K562 (cell line): ENCODE measurements around the gene ARID4B. TPM values are rescaled to one million over a fixed set of nuclear protein-coding genes. Genes with fewer than 3 reads are reported as not detected.
A peak's percentile ranks its signal among the peaks of the same experiment; 100 is the strongest.

Experiments used
- CC2D1A ChIP-seq: fragments of 450-650 bp; IDR thresholded peaks from 2 replicates; pipeline ENCODE4 v1.6.1; 2017; ENCODE audit warnings: mild to moderate bottlenecking
- CTCF ChIP-seq, 3 experiments: IDR thresholded peaks in 2 of 3; conservative IDR thresholded peaks in 1 of 3; 2 replicates each; pipeline ENCODE4 v1.5.1; 2011 to 2012; ENCODE audit warnings: low read length in 3 of 3, mild to moderate bottlenecking in 3 of 3, control low read depth in 2 of 3, improper control_type of control experiment in 1 of 3, inconsistent platforms in 1 of 3, low read depth in 1 of 3, mixed read lengths in 1 of 3, moderate library complexity in 1 of 3; ENCODE audit not compliant: insufficient read depth in 2 of 3
- HNRNPK ChIP-seq: fragments of 200-400 bp; formaldehyde crosslinking; IDR thresholded peaks from one replicate; pipeline ENCODE4 v1.6.1; 2018; ENCODE audit warnings: mild to moderate bottlenecking, low read depth, low read length; ENCODE audit not compliant: poor library complexity, severe bottlenecking
- JUNB ChIP-seq: fragments of 450-650 bp; formaldehyde crosslinking; conservative IDR thresholded peaks from 2 replicates; pipeline ENCODE4 v1.4.0; 2020; ENCODE audit warnings: mild to moderate bottlenecking
- KDM5B ChIP-seq: fragments of 200-600 bp; sonication (generic); IDR thresholded peaks from 2 replicates; pipeline ENCODE4 v1.6.1; 2012; ENCODE audit warnings: low read depth, mild to moderate bottlenecking, moderate library complexity, low read length, control low read depth, inconsistent platforms; ENCODE audit not compliant: insufficient replicate concordance
- MEIS2 ChIP-seq: fragments of 450-650 bp; IDR thresholded peaks from 2 replicates; pipeline ENCODE4 v1.6.1; 2014; ENCODE audit warnings: mild to moderate bottlenecking; ENCODE audit not compliant: partially characterized antibody
- MXD1 ChIP-seq: fragments of 250-450 bp; sonication (Bioruptor Pico); IDR thresholded peaks from 2 replicates; pipeline ENCODE4 v1.8.0; 2021; ENCODE audit warnings: borderline replicate concordance, mild to moderate bottlenecking, moderate library complexity; ENCODE audit not compliant: poor library complexity, severe bottlenecking
- PRDM10 ChIP-seq: fragments of 450-650 bp; IDR thresholded peaks from 2 replicates; pipeline ENCODE4 v1.6.1; 2018; ENCODE audit not compliant: partially characterized antibody
- SLC30A9 ChIP-seq: fragments of 250-450 bp; sonication (Bioruptor Pico); IDR thresholded peaks from 2 replicates; pipeline ENCODE4 v1.8.0; 2022; ENCODE audit warnings: mild to moderate bottlenecking, moderate library complexity
- THAP12 ChIP-seq: fragments of 250-450 bp; sonication (Bioruptor Pico); IDR thresholded peaks from 2 replicates; pipeline ENCODE4 v1.9.0; 2021; ENCODE audit warnings: mild to moderate bottlenecking, inconsistent platforms
- XRCC5 ChIP-seq: fragments of 200-400 bp; formaldehyde crosslinking; IDR thresholded peaks from 2 replicates; pipeline ENCODE4 v1.6.1; 2017; ENCODE audit warnings: low read depth, mild to moderate bottlenecking, low read length
- ZNF124 ChIP-seq: sonication (generic); formaldehyde crosslinking; IDR thresholded peaks from 2 replicates; pipeline ENCODE4 v1.8.1; 2022; ENCODE audit warnings: missing genetic modification reagents
- ZNF280B ChIP-seq: fragments of 250-450 bp; sonication (Bioruptor Pico); IDR thresholded peaks from 2 replicates; pipeline ENCODE4 v1.5.1; 2021; ENCODE audit warnings: mild to moderate bottlenecking
- ZNF384 ChIP-seq: IDR thresholded peaks from 2 replicates; pipeline ENCODE4 v1.6.1; 2012; ENCODE audit warnings: low read depth, low read length, improper control_type of control experiment
- ZNF584 ChIP-seq: fragments of 200-800 bp; sonication (Bioruptor generic); IDR thresholded peaks from 2 replicates; pipeline ENCODE4 v1.6.1; 2016; ENCODE audit warnings: low read depth, mild to moderate bottlenecking, missing genetic modification characterization, missing compliant biosample characterization
- ZNF785 ChIP-seq: fragments of 250-450 bp; sonication (Bioruptor Pico); IDR thresholded peaks from 2 replicates; pipeline ENCODE4 v1.4.0; 2020; ENCODE audit warnings: mild to moderate bottlenecking
- polyA plus RNA-seq, 8 experiments: library from polyadenylated mRNA; depleted of rRNA in 4 of 8; stranded (reverse) in 5 of 8; unstranded in 3 of 8; fragments of >200 nt; fragmentation: Nextera tagmentation in 2 of 8; fragmentation: Illumina TruSeq in 1 of 8; extraction: Ambion mirVana in 2 of 8; extraction: Trizol in 1 of 8; gene quantifications; 2 replicates each; pipeline versions ENCODE4 v1.2.1 to v1.2.3, GENCODE V29; 2011 to 2014; ENCODE audit warnings: inconsistent platforms in 1 of 8, missing spikeins in 1 of 8
- total RNA-seq, 7 experiments: library from RNA; depleted of rRNA in 6 of 7; stranded (reverse); fragments of >200 nt in 6 of 7; fragmentation: Illumina TruSeq in 2 of 7; extraction: Trizol in 2 of 7; gene quantifications; 2 replicates each; pipeline versions ENCODE4 v1.2.1 to v1.2.3, GENCODE V29; 2011 to 2021; ENCODE audit warnings: low replicate concordance in 1 of 7

Gene ARID4B
- total and polyA plus RNA-seq, 9 of the 15 experiments (the other 6 are each of a cell fraction or from before 2014, with no cell fraction given): 8.4 to 38.9 (median 18.5) TPM

GRCh38 chr1:235329139-235329902 is 1.3 kb upstream of the ARID4B start (continued):
- no peak for TF ChIP-seq ZNF384
- no peak for TF ChIP-seq SLC30A9 (CRISPR knock-in tag)
- TF ChIP-seq XRCC5: peak; percentile 50; the same call in 1 of the 2 replicates
- no peak for TF ChIP-seq JUNB
- TF ChIP-seq PRDM10: no peak
- TF ChIP-seq ZNF584 (CRISPR knock-in tag): no peak
- TF ChIP-seq MEIS2: no peak
- TF ChIP-seq HNRNPK: no peak
- no peak for TF ChIP-seq ZNF124
- peak; percentile 34 for TF ChIP-seq MXD1 (CRISPR knock-in tag)
- TF ChIP-seq ZNF280B (CRISPR knock-in tag): no peak
- TF ChIP-seq CC2D1A: no peak
- TF ChIP-seq KDM5B: peak; percentile 12
- TF ChIP-seq ZNF785 (CRISPR knock-in tag): no peak
- no peak for TF ChIP-seq THAP12 (CRISPR knock-in tag)
- TF ChIP-seq CTCF (IDR thresholded peaks at IDR 0.05 in 2 of 3, conservative IDR thresholded peaks at IDR 0.05 in 1 of 3; ENCODE audit: insufficient read depth in 2 of 3, low read depth in 1 of 3, low read length in 3 of 3): peak in 2 of 3 experiments; percentile 35 to 45; a peak in 4 of 6 replicates
